GM10266 (cell line): ENCODE measurements around the gene SLC12A7.

ENCODE experiments used
- DNase-seq: peaks from one replicate; pipeline ENCODE4 v3.0.0; 2012; ENCODE audit errors: extremely low spot score
- CTCF ChIP-seq: IDR thresholded peaks from 2 replicates; pipeline ENCODE4 v1.5.1; 2012; ENCODE audit warnings: mild to moderate bottlenecking, low read depth; ENCODE audit not compliant: control insufficient read depth, insufficient read depth; ENCODE audit errors: missing control alignments

SLC12A7 gene

GRCh38 chr5:1031306-1031959 lies 80.4 kb downstream of the SLC12A7 start:
- no peak for TF ChIP-seq CTCF

GRCh38 chr5:1030801-1031271 lies 81.0 kb downstream of the SLC12A7 start:
- TF ChIP-seq CTCF, result no peak
- no peak for DNase-seq

More at GRCh38 chr5:1031306-1031959, 80.4 kb downstream of the SLC12A7 start:
- DNase-seq, result no peak

GRCh38 chr5:1029945-1030625 lies 81.8 kb downstream of the SLC12A7 start:
- TF ChIP-seq CTCF, result no peak
- no peak for DNase-seq

- TF ChIP-seq CTCF, result no peak
- DNase-seq, result no peak
These were observed 82.5 kb downstream of the SLC12A7 start for GRCh38 chr5:1029282-1029944.

GRCh38 chr5:1028481-1029281 lies 83.2 kb downstream of the SLC12A7 start:
- DNase-seq, result no peak
- TF ChIP-seq CTCF, result no peak

- DNase-seq, result no peak
- no peak for TF ChIP-seq CTCF
These were observed 84.0 kb downstream of the SLC12A7 start for GRCh38 chr5:1027631-1028441.
